Measurements from ENCODE around the gene CSTF2T. TPM values are rescaled to one million over a fixed set of nuclear protein-coding genes. Genes with fewer than 3 reads are reported as not detected.
A peak's percentile ranks its signal among the peaks of the same experiment; 100 is the strongest.

The CSTF2T gene
- total RNA-seq, 4 donors from 2014 or later, result 24.1 to 29.3 (median 28.1) TPM

DNA sequence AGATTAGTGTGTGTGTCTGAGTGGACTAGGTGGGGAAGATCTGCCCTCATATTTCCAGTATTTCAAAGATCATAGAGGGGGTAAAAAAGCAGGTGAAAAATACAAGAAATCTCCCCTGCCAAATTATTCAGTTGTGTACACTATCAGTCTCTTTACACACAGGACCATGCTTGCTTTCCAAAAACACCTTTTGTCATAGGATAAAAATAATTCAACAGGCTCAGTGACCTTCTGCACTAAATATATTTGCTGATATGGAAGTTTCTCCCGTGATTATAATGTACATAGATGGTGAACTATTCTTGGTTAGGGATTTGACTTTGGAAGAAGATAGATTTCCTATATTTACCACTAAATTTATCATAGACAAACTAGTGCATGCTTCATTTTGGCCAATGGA lies 24.6 kb upstream of the CSTF2T start:
- H3K4me1 ChIP-seq, result no peaks in the 10 kb centered on the region

DNA sequence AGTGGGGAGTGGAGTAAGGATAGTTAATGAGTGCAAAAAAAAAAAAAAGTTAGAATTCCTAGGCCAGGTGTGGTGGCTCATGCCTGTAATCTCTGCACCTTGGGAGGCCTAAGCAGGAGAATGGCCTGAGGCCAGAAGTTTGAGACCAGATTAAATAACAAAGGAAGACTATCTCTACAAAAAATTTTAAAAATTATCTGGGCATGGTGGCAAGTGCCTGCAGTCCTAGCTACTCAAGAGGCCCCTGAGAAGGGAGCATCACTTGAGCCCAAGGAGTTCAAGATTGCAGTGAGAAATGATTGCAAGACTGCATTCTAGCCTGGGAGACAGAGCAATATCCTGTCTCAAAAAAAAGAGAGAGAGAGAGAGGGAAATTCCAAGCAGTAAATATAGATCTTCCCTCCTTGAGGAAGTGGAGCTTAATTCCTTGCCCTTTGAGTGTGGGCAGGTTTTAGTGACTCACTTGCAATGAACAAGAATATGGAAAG lies 19.5 kb upstream of the CSTF2T start:
- ATAC-seq, result no peak
- Histone ChIP-seq H3K27me3 (no peaks in the 10 kb centered on the region), H3K4me3 (no peak overlapping the region), H3K9me3 (no peaks in the 10 kb centered on the region), H3K27ac (no peak overlapping the region), H3K36me3 (no peaks in the 10 kb centered on the region), H3K4me1 (no peaks in the 10 kb centered on the region)
- TF ChIP-seq, protein P1, sequence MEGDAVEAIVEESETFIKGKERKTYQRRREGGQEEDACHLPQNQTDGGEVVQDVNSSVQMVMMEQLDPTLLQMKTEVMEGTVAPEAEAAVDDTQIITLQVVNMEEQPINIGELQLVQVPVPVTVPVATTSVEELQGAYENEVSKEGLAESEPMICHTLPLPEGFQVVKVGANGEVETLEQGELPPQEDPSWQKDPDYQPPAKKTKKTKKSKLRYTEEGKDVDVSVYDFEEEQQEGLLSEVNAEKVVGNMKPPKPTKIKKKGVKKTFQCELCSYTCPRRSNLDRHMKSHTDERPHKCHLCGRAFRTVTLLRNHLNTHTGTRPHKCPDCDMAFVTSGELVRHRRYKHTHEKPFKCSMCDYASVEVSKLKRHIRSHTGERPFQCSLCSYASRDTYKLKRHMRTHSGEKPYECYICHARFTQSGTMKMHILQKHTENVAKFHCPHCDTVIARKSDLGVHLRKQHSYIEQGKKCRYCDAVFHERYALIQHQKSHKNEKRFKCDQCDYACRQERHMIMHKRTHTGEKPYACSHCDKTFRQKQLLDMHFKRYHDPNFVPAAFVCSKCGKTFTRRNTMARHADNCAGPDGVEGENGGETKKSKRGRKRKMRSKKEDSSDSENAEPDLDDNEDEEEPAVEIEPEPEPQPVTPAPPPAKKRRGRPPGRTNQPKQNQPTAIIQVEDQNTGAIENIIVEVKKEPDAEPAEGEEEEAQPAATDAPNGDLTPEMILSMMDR (IDR thresholded peaks at IDR 0.05), result no peak
- no peak for TF ChIP-seq POLR2AphosphoS5 (IDR thresholded peaks at IDR 0.05)
- TF ChIP-seq POLR2A (IDR thresholded peaks at IDR 0.05), result no peak
- no peak for TF ChIP-seq EP300 (IDR thresholded peaks at IDR 0.05)

More for the DNA sequence above, 24.6 kb upstream of the CSTF2T start:
- H3K27ac ChIP-seq, result no peak overlapping the region
- 41 to 92% methylated on average over 1 of the region's 1 CpG for WGBS, 2 donors (ENCODE audit: low coverage in 1 of 2)
- no peaks in the 10 kb centered on the region for H3K36me3 ChIP-seq
- no peaks in the 10 kb centered on the region for H3K27me3 ChIP-seq
- TF ChIP-seq POLR2A (IDR thresholded peaks at IDR 0.05) (no peak), EP300 (IDR thresholded peaks at IDR 0.05) (no peak), POLR2AphosphoS5 (IDR thresholded peaks at IDR 0.05) (no peak)
- TF ChIP-seq, protein P1 (IDR thresholded peaks at IDR 0.05), result no peak
- no peak overlapping the region for H3K4me3 ChIP-seq
- no peak for ATAC-seq
- H3K9me3 ChIP-seq, result no peaks in the 10 kb centered on the region

DNA sequence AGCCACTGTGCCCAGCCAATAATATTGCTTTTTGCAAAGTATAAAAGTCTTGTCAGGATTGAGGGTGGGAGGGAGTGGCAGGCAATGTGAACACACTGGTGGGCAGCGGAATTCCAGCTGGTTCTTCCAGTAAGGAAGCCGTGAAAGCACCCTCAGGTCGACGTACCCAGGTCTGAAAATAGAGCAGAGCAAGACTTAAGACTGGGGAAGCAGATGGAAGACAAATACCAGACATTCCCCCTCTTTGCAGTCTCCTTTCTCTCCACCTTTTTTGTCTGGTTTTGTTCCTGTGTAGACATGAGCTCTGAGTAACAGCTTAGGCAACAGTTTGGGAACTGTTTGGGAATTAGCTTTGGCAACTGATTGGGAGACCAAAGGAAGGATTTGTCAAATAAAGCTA lies 17.6 kb upstream of the CSTF2T start:
- no peak for ATAC-seq
- Histone ChIP-seq H3K9me3 (no peaks in the 10 kb centered on the region), H3K27me3 (no peaks in the 10 kb centered on the region), H3K4me3 (no peak overlapping the region), H3K4me1 (no peaks in the 10 kb centered on the region), H3K27ac (no peak overlapping the region), H3K36me3 (no peaks in the 10 kb centered on the region)
- no peak for TF ChIP-seq POLR2AphosphoS5 (IDR thresholded peaks at IDR 0.05)
- TF ChIP-seq, protein P1 (IDR thresholded peaks at IDR 0.05), result no peak
- WGBS, 2 donors (ENCODE audit: low coverage in 1 of 2), result 72 to 82% methylated on average over 2 to 4 of the region's 4 CpGs

DNA sequence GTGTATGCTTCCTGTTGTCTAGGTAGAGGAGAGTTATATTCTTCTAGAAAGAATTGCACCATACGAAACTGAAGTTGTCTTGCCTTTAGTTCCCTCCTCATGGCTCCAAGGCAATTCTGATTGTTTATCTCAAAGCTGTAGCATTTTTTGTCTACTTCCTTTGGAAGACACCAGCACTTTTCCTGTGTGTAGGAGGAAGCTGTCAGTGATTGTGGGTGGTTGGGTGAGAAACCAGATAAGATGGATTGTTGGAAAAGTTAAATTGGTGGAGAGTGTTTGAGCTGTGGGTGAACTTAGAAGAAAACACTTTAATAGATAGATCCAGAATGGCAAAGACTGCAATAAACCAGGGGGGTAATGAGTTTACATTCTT lies 12.1 kb upstream of the CSTF2T start:
- Histone ChIP-seq H3K36me3 (no peaks in the 10 kb centered on the region), H3K9me3 (no peaks in the 10 kb centered on the region), H3K4me1 (peaks cover 0 to 30% (median 13%) of the 10 kb centered on the region in 3 donors), H3K4me3 (no peak overlapping the region), H3K27me3 (no peaks in the 10 kb centered on the region), H3K27ac (no peak overlapping the region)
- TF ChIP-seq EP300 (IDR thresholded peaks at IDR 0.05) (no peak), POLR2AphosphoS5 (IDR thresholded peaks at IDR 0.05) (no peak), POLR2A (IDR thresholded peaks at IDR 0.05) (no peak)
- TF ChIP-seq, protein P1 (IDR thresholded peaks at IDR 0.05), result no peak
- no peak for ATAC-seq
- WGBS, 2 donors (ENCODE audit: low coverage in 1 of 2), result 36% methylated on average over 1 of the region's 1 CpG; no CpG with 5 or more reads in 1 of the 2 donors

DNA sequence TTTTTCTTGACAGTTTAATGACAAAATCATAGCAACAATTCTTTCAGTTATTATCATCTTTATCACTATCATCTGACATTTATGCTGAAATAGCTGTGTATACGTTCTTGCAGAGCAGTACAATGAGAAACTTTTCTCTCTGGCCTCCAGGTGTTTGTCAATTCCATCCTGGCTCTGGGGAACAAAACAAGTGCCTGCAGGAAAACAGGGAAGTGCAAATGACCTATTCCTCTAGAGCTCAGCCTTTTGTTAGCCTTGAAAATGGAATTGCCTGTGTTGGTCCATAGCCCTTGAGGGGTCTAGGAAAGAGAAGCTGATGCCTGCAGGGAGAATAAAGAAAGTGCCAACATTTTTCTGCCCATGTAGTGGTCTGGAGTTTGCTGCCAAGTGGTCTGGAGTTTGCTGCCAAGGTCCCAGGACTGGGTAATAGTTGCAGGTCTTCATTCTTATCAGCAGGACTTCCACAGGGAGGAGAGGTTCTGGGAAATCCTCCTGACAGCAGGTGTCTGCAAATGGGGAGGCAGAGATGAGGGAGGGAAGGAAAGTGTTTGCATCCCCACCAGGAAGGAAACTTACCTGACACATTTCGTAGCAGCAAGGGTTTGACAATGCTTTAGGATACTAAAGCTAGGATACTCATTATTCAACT lies 10.1 kb upstream of the CSTF2T start:
- peaks cover 0 to 44% (median 20%) of the 10 kb centered on the region in 3 donors for H3K4me1 ChIP-seq
- H3K27ac ChIP-seq, result peak overlapping the region in 1 of 4 donors; percentile 84
- no peak for ATAC-seq
- 77 to 88% methylated on average over 2 of the region's 2 CpGs for WGBS, 2 donors (ENCODE audit: low coverage in 1 of 2)
- no peaks in the 10 kb centered on the region for H3K9me3 ChIP-seq
- no peaks in the 10 kb centered on the region for H3K27me3 ChIP-seq
- no peaks in the 10 kb centered on the region for H3K36me3 ChIP-seq
- no peak overlapping the region for H3K4me3 ChIP-seq
- TF ChIP-seq POLR2AphosphoS5 (IDR thresholded peaks at IDR 0.05), result no peak
- TF ChIP-seq, protein P1 (IDR thresholded peaks at IDR 0.05), result no peak
- no peak for TF ChIP-seq EP300 (IDR thresholded peaks at IDR 0.05)
- no peak for TF ChIP-seq POLR2A (IDR thresholded peaks at IDR 0.05)
